ENCODE results near the gene KLF1. TPM values are rescaled to one million over a fixed set of nuclear protein-coding genes. Genes with fewer than 3 reads are reported as not detected.

The KLF1 gene
- total RNA-seq: under 1 TPM in 1 of 2 donors, not detected in 1; 0.26 TPM

- Histone ChIP-seq H3K27ac (no peak within 1 kb of the TSS), H3K36me3 (no peaks in the 10 kb centered on the region), H3K9me3 (peaks cover 0 to 9% of the 10 kb centered on the region in 2 donors), H3K27me3 (peaks cover 0 to 15% of the 10 kb centered on the region in 2 donors), H3K4me3 (no peak within 1 kb of the TSS), H3K4me1 (peaks cover 0 to 28% of the 10 kb centered on the region in 2 donors)
- no peak for DNase-seq (ENCODE audit: low spot score)
- TF ChIP-seq CTCF (IDR thresholded peaks at IDR 0.05): no peak
These were observed at the start of gene KLF1 for GRCh38 chr19:12886969-12887747. Gene KLF1 (minus strand): TSS chr19:12887201. CDS start chr19:12887140, 61 bp downstream.

GRCh38 chr19:12936582-12936981, 49.6 kb upstream of the KLF1 start:
- no peak for DNase-seq (ENCODE audit: low spot score)
- H3K27ac ChIP-seq: no peak overlapping the region
- no peaks in the 10 kb centered on the region for H3K9me3 ChIP-seq
- H3K4me3 ChIP-seq: no peak overlapping the region
- H3K27me3 ChIP-seq: no peaks in the 10 kb centered on the region
- peaks cover 19% of the 10 kb centered on the region for H3K36me3 ChIP-seq
- TF ChIP-seq CTCF (IDR thresholded peaks at IDR 0.05): no peak
- H3K4me1 ChIP-seq: peaks cover 3 to 42% of the 10 kb centered on the region in 2 donors

- Histone ChIP-seq H3K4me3 (no peak overlapping the region), H3K9me3 (no peaks in the 10 kb centered on the region), H3K4me1 (peaks cover 3 to 30% of the 10 kb centered on the region in 2 donors), H3K27ac (no peak overlapping the region), H3K27me3 (no peaks in the 10 kb centered on the region), H3K36me3 (peaks cover 12% of the 10 kb centered on the region)
- TF ChIP-seq CTCF (IDR thresholded peaks at IDR 0.05): no peak
- DNase-seq (ENCODE audit: low spot score): no peak
These were observed 48.1 kb upstream of the KLF1 start for GRCh38 chr19:12935071-12935470.

DNA sequence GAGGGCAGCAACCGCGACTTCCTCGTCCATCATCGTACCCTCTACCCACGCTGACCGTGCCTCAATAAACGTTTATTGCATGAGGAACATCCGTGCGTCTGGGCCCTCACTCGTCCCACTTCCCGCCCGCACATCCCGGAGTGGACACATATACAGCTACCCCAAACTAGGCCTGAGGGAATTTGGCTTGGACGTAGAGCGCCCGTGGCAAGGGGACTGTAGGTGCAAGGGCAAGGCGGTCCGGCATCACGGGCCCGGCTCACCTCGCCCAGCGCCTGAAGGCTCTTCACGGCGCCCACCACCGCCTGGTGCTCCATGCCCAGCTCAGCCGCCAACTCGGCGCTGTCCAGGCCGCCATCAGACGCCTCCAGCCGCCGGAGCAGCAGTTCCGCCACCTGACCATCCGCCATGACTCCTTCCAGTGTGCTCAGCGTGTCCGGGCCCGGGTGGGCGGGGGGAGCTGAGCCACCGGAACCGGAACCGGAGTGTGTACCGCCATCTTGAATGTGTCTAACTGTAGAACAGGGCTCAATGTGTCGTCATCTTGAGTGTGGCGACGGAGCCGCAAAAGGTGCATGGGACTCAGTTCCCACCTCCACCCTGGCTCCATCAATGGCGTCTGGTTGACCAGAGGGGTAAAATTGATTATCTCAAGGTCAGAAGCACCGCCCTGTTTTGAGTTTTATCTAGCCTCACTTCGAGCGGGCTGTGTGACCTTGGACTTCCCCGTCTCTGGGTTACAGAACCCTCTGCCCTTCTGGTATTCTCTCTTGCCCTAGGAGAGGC, 46.5 kb upstream of the KLF1 start, which contains the start of gene FARSA:
TSS of gene FARSA (minus strand) at position 425 of the 786 bp plus-strand sequence. CDS start at position 410, 15 bp downstream.
- Histone ChIP-seq H3K4me1 (peaks cover 3 to 21% of the 10 kb centered on the region in 2 donors), H3K27me3 (no peaks in the 10 kb centered on the region), H3K9me3 (no peaks in the 10 kb centered on the region), H3K36me3 (peaks cover 23% of the 10 kb centered on the region), H3K27ac (peak within 1 kb of the TSS; percentile 86 to 87), H3K4me3 (peak within 1 kb of the TSS; percentile 91 to 98)
- no peak for TF ChIP-seq CTCF (IDR thresholded peaks at IDR 0.05)
- peak; percentile 97 for DNase-seq (ENCODE audit: low spot score)

GRCh38 chr19:12932392-12933286, 45.6 kb upstream of the KLF1 start:
- no peak for TF ChIP-seq CTCF (IDR thresholded peaks at IDR 0.05)
- no peak for DNase-seq (ENCODE audit: low spot score)
- Histone ChIP-seq H3K9me3 (no peaks in the 10 kb centered on the region), H3K36me3 (peaks cover 30% of the 10 kb centered on the region), H3K4me3 (peak overlapping the region; percentile 91 to 98), H3K27me3 (no peaks in the 10 kb centered on the region), H3K4me1 (peaks cover 3 to 17% of the 10 kb centered on the region in 2 donors), H3K27ac (peak overlapping the region; percentile 86 to 87)
